ENCODE results near the gene MBL2. TPM values are rescaled to one million over a fixed set of nuclear protein-coding genes. Genes with fewer than 3 reads are reported as not detected.

The MBL2 gene
- total RNA-seq, 3 donors from 2014 or later, result not detected

DNA sequence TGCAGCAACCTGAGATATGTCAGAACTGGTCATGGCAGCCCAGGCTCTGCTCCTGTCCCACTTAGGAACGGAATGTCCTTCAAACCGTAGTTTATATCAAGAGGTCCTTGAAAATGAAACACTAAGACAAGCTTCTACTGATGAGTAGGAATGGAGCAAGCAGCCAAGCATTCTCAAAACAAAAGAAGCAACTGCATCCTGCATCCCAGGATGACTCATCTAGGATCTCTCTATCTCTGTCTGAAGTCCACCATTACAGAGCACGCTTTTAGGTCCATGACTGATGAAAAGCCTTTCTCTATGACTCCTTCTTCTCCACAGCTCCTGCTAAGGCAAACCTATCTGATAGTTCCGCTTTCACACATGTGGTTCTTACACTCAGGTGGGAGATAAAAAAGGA, 16.3 kb downstream of the MBL2 start:
- Histone ChIP-seq H3K27me3 (no peaks in the 10 kb centered on the region), H3K36me3 (no peaks in the 10 kb centered on the region), H3K4me3 (no peak overlapping the region), H3K27ac (no peak overlapping the region), H3K9me3 (no peaks in the 10 kb centered on the region), H3K4me1 (no peaks in the 10 kb centered on the region)
- intact Hi-C loops (cut with DNase I; ENCODE audit: low total_unique reads), result no loop called here
- DNase-seq (ENCODE audit: low spot score in 2 of 2), result no peak
- TF ChIP-seq POLR2AphosphoS5 (IDR thresholded peaks at IDR 0.05) (no peak), POLR2A (IDR thresholded peaks at IDR 0.05) (no peak)
- TF ChIP-seq, protein P1, sequence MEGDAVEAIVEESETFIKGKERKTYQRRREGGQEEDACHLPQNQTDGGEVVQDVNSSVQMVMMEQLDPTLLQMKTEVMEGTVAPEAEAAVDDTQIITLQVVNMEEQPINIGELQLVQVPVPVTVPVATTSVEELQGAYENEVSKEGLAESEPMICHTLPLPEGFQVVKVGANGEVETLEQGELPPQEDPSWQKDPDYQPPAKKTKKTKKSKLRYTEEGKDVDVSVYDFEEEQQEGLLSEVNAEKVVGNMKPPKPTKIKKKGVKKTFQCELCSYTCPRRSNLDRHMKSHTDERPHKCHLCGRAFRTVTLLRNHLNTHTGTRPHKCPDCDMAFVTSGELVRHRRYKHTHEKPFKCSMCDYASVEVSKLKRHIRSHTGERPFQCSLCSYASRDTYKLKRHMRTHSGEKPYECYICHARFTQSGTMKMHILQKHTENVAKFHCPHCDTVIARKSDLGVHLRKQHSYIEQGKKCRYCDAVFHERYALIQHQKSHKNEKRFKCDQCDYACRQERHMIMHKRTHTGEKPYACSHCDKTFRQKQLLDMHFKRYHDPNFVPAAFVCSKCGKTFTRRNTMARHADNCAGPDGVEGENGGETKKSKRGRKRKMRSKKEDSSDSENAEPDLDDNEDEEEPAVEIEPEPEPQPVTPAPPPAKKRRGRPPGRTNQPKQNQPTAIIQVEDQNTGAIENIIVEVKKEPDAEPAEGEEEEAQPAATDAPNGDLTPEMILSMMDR (IDR thresholded peaks at IDR 0.05), result no peak

DNA sequence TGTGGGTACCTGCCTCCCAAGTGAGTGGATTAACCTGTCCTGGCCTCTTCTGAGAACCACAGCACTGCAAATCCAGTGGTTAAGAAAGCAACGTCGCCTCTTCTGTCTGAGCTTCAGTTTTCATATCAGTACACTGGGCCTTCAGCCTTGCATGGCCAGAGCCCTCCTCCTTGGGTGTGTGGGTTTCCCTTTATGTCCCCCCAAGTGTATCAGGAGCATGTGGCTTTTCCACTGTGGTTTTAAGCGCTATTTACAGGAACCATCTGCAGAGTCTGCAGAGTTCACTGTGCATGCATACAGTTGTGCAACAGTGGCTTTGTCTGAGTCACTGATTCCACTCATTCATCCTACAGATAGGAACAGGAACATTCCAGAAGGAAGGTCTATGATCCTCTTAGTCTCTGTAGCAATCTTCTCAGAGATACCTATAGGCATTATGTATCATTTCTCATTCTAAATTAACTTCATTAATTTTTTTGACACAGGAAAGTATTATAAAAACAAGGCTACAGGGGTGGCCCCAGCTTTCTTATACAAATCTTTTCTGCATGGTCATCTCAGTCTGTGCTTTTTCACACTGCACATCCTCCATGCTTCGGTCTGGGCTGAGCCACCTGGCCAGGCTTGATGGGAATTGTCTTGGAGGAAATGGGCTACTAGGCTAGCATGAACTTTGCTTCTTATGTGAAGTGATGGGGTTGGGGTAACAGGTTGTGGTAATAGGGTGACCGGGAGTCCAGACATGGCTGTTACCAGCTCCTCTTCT, 17.1 kb downstream of the MBL2 start:
- no peaks in the 10 kb centered on the region for H3K27me3 ChIP-seq
- no peaks in the 10 kb centered on the region for H3K4me1 ChIP-seq
- no peak overlapping the region for H3K27ac ChIP-seq
- intact Hi-C loops (cut with DNase I; ENCODE audit: low total_unique reads), result no loop called here
- H3K9me3 ChIP-seq, result no peaks in the 10 kb centered on the region
- TF ChIP-seq POLR2A (IDR thresholded peaks at IDR 0.05), result no peak
- TF ChIP-seq, protein P1 (IDR thresholded peaks at IDR 0.05), result no peak
- no peak for TF ChIP-seq POLR2AphosphoS5 (IDR thresholded peaks at IDR 0.05)
- no peak for DNase-seq (ENCODE audit: low spot score in 2 of 2)
- H3K36me3 ChIP-seq, result no peaks in the 10 kb centered on the region
- no peak overlapping the region for H3K4me3 ChIP-seq

DNA sequence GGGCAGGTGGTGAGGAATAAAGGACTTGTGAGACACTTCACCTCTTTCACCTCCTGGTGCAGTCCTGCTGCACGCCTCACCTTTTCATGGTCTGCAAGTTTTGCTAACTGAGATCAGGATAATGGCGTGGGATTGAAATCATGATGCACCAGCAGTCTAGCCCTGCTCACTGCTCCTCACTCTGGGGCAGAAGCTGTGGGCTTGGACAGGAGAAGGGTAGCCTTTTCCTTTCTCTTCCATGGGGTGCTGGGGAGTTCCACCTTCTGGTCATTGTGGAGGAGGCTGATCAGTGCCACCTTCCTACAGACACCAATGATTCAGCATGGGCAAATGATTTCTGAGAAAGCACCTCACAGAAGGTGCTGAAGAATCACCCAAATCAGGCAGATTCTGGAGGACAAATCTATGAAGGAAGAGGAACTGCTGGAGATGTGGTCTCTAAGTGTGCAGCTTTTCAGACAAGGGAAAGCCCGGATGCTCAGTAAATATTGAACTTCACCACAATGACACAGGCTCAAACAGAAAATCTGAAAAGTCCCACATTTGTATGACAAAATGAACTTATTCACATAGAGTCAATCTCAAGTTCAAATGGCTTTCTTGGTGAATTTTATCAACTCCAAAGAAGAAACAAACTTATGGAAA, 19.7 kb downstream of the MBL2 start:
- no peak overlapping the region for H3K27ac ChIP-seq
- no peaks in the 10 kb centered on the region for H3K27me3 ChIP-seq
- H3K36me3 ChIP-seq, result no peaks in the 10 kb centered on the region
- DNase-seq (ENCODE audit: low spot score in 2 of 2), result no peak
- no peak overlapping the region for H3K4me3 ChIP-seq
- no peaks in the 10 kb centered on the region for H3K9me3 ChIP-seq
- H3K4me1 ChIP-seq, result no peaks in the 10 kb centered on the region
- TF ChIP-seq POLR2A (IDR thresholded peaks at IDR 0.05), result no peak
- no peak for TF ChIP-seq POLR2AphosphoS5 (IDR thresholded peaks at IDR 0.05)
- TF ChIP-seq, protein P1 (IDR thresholded peaks at IDR 0.05), result no peak
- intact Hi-C loops (cut with DNase I; ENCODE audit: low total_unique reads), result loop anchor here (5.0 kb wide), 1 partner anchor 1821 kb away; no protein-coding TSS in a partner anchor

DNA sequence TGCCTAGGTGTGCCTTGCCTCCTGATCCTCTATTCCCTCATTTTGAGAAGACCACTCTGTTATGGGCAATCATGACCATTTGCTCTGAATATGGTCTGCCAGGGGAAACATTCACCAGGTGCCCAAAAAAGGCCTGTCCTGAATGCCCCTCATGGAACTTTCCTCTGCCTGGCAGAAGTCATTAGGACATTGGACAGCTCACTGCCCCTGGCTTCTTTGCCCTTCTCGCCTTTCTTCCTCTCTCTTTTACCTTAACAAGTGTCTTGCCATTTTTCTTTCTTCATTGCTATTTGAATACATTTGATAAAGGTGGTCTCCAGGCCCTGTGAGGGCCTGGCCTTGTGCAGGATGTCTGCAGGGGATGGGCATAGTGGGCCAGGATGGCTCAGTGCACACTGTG, 20.3 kb downstream of the MBL2 start:
- intact Hi-C loops (cut with DNase I; ENCODE audit: low total_unique reads), result loop anchor here (5.0 kb wide), 1 partner anchor 1820 kb away; no protein-coding TSS in a partner anchor
- H3K36me3 ChIP-seq, result no peaks in the 10 kb centered on the region
- H3K27ac ChIP-seq, result no peak overlapping the region
- no peaks in the 10 kb centered on the region for H3K27me3 ChIP-seq
- DNase-seq (ENCODE audit: low spot score in 2 of 2), result no peak
- H3K4me3 ChIP-seq, result no peak overlapping the region
- H3K4me1 ChIP-seq, result no peaks in the 10 kb centered on the region
- H3K9me3 ChIP-seq, result no peaks in the 10 kb centered on the region
- no peak for TF ChIP-seq POLR2AphosphoS5 (IDR thresholded peaks at IDR 0.05)
- TF ChIP-seq, protein P1 (IDR thresholded peaks at IDR 0.05), result no peak
- TF ChIP-seq POLR2A (IDR thresholded peaks at IDR 0.05), result no peak

DNA sequence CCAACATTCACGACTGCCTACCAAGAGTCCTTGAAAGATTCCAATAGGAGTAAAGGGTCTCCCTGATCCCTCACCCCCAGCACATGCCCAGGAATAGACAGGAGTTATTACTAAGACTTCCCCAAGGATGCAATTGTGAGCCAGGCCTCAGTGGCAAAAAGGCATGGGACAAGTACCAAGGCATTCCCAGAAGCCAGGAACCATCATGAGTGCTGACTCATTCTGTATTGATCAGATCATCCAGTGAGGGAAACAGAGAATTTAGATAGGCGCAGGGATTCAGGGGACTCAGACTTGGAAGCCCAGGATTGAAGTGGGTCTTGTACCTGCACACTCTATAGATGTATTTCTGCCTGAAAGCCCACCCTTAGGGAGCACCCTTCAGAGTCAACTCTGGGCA, 21.2 kb downstream of the MBL2 start:
- DNase-seq (ENCODE audit: low spot score in 2 of 2), result no peak
- H3K27me3 ChIP-seq, result no peaks in the 10 kb centered on the region
- intact Hi-C loops (cut with DNase I; ENCODE audit: low total_unique reads), result loop anchor here (5.0 kb wide), 1 partner anchor 1819 kb away; no protein-coding TSS in a partner anchor
- no peaks in the 10 kb centered on the region for H3K9me3 ChIP-seq
- H3K36me3 ChIP-seq, result no peaks in the 10 kb centered on the region
- H3K4me3 ChIP-seq, result no peak overlapping the region
- H3K4me1 ChIP-seq, result no peaks in the 10 kb centered on the region
- TF ChIP-seq, protein P1 (IDR thresholded peaks at IDR 0.05), result no peak
- no peak for TF ChIP-seq POLR2AphosphoS5 (IDR thresholded peaks at IDR 0.05)
- TF ChIP-seq POLR2A (IDR thresholded peaks at IDR 0.05), result no peak
- no peak overlapping the region for H3K27ac ChIP-seq
